Stimulated activated CD4-positive, alpha-beta T cell treated with anti-CD3 and anti-CD28 coated beads, Interleukin-1b, Interleukin-23, amount 100 ng/mL, for 48 hours (primary cell): ENCODE measurements around the gene CACNA1F.

Experiments used
- DNase-seq: peaks from one replicate; pipeline ENCODE4 v3.0.0-alpha.2; 2020

Gene CACNA1F

GRCh38 chrX:49226946-49227345 lies 6.2 kb downstream of the CACNA1F start:
- no peak for DNase-seq

DNA sequence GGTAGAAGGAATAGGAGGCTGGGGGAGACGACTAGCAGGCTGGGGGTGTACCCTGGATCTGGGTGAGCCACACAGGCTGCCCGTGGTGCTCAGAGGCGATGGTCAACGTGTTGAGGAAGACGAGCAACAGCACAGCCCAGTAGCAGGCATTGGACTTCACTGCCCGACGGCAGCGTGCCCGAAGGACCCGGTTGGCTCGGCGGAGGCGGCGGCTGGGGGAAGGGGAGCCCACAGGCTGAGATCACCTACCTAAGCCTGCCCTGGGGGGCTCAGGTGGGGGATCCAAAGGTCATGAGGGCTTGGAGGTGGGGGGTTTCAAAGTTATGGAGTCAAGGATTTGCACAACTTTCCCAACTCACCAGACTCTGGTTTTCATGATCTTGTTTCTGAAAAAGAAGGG lies 7.3 kb downstream of the CACNA1F start:
- DNase-seq, result no peak

- no peak for DNase-seq
These were observed 11.3 kb downstream of the CACNA1F start for GRCh38 chrX:49221868-49222267.

GRCh38 chrX:49220100-49220499 lies 13.0 kb downstream of the CACNA1F start:
- no peak for DNase-seq

DNA sequence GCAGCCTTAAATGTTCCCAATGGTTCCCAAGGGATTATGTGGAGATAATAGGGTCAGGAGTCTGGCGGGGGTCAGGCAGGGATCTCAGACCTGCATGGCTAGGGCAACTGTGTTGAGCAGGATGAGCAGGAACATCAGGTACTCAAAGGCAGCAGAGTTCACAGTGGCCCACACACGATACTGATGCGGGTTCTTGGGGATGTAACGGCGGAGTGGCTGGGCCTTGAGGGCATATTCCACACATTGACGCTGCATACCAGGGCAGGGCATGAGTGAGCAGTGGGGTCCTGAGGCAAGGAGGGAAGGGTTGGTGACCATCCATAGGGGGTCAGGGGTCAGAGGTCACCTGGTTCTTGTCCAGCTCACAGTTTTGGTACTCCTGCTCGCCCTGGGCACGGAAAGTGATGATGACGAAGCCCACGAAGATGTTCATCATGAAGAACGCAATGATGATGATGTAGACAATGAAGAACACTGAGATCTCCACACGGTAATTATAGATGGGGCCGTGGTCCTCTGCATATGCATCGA lies 18.1 kb downstream of the CACNA1F start:
- no peak for DNase-seq

DNA sequence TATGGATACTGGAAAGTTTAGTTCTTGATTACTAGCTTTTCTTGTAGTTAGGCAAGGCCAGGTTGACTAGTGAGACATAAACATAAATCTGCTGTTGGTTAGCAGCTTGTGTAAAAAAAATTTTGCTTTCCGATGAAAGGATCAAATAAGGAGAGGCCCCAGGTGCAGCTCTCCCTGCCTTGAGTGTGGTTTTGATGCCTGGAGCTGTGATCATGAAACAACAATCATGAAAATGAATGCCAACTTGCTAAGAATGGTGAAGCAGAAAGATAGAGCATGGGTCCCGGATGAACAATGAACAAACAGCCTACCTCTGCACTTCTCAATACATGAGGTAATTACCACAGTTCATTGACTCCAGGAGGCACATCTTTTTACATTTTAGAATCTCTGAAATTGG lies 18.7 kb downstream of the CACNA1F start:
- no peak for DNase-seq

GRCh38 chrX:49212861-49213260 lies 20.3 kb downstream of the CACNA1F start:
- no peak for DNase-seq

DNA sequence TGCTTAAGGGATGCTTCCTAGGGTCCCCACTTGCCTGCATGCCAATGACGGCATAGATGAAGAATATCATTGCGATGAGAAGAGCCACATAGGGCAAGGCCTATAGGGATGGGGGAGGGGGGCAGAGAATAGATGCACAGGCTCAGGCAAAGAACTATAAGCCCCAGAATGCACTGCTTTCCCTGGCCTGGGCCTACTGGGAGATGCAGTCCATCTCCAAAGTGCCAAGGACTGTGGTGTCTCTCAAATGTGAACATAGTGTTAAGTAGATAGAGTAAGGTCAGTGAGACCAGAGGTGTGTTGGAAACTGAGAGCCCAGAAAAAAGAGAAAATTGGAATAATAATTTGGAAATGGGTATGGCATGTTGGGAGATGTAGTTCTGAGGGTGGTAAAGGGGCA lies 20.9 kb downstream of the CACNA1F start:
- no peak for DNase-seq

DNA sequence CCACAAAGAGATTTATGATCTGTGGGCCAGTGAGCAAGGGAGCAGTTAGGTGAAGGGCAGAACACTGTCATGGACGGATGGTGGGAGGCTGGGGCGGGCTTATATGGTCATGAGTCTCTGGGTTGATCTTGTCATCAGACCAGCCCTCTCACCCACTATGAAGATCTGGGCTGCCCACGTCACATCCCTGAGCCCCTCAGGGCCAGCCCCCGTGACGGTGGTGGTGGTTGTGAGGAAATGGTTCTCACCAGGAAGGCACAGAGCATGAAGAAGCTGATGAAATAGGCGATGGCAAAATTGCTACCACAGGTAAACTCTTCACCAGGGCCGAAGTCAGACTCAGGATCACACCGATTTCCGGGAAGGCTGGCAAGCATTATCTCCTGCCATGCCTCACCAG lies 22.1 kb downstream of the CACNA1F start:
- no peak for DNase-seq

GRCh38 chrX:49210406-49210805 lies 22.7 kb downstream of the CACNA1F start:
- no peak for DNase-seq

GRCh38 chrX:49209434-49210251 lies 23.5 kb downstream of the CACNA1F start:
- no peak for DNase-seq

- no peak for DNase-seq
These were observed 24.7 kb downstream of the CACNA1F start for GRCh38 chrX:49208399-49208798.

- DNase-seq, result no peak
These were observed 26.6 kb downstream of the CACNA1F start for GRCh38 chrX:49206543-49206942.

DNA sequence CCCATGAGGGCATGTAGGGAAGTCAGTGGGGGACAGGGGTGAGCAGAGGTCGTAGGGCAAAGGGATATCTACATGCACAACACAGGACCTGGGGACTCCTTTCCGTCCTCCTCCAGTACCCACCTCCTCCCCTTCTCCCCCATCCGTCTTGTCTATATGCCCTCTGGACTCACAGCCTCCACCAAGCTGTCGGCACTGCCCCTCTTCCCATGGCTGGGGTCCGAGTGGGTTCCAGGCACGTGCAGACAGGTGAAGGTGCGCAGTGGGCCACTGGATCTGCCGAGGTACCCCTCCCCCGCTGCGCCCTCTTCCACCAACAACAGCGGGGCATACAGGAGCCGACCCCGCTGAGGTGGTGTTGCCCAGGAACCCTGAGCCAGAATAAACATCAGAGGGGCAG lies 27.7 kb downstream of the CACNA1F start:
- DNase-seq, result no peak

- no peak for DNase-seq
These were observed 28.4 kb downstream of the CACNA1F start for GRCh38 chrX:49204709-49205108.

DNA sequence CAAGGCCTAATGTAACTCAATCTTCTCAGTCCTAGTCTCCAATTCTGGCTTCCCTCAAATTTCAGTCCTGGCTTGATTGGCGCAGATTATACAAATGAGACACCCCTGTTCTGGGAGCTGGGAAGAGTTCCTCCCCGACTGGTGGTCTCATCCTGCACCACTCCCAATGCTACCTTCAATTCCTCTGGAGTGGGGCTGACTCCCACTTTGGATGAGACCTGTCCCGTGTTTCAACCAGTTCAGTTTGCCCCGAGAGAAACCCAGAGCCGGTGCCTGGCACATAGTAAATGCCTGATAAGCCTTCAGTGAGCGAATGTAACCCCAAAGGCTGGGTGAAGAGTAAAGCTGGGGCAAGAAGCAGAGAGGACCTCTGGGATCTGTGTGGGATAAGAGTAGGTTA lies 29.1 kb downstream of the CACNA1F start:
- no peak for DNase-seq

DNA sequence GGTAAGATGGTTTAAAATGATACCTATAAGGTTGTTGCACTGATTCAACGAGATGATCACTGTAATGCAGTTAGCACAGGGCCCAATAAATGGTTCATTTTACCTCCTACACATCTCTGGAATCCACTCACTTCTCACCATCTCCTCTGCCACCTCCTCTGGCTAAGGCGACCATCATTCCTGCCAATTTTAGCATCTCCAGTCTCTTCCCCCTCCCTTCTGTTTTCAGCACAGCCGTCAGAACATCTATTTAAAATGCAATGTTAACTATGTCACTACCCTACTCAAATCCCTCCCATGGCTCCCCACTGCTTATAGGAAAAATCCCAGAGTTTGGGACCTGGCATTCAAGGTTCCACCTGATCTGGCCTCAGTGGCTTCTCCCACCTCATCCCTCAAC lies 29.6 kb downstream of the CACNA1F start:
- no peak for DNase-seq

DNA sequence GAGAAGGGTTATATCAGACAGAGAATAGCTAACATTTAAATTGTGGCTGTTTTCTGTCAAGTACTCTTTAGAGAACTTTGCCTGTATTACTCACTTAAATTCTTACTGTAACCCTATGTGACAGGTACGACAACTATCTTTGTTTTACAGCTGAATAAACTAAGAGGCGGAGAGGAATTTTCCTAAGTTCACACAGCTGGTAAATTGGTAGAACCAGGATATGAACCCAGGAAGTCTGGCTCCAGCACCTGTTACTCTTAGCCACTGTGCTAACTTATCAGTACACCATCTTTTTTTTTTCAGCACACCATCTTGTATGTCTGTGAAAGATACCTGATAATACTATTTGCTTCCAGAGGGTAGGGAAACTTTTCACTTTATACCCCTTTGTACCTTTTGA lies 31.1 kb downstream of the CACNA1F start:
- no peak for DNase-seq

DNA sequence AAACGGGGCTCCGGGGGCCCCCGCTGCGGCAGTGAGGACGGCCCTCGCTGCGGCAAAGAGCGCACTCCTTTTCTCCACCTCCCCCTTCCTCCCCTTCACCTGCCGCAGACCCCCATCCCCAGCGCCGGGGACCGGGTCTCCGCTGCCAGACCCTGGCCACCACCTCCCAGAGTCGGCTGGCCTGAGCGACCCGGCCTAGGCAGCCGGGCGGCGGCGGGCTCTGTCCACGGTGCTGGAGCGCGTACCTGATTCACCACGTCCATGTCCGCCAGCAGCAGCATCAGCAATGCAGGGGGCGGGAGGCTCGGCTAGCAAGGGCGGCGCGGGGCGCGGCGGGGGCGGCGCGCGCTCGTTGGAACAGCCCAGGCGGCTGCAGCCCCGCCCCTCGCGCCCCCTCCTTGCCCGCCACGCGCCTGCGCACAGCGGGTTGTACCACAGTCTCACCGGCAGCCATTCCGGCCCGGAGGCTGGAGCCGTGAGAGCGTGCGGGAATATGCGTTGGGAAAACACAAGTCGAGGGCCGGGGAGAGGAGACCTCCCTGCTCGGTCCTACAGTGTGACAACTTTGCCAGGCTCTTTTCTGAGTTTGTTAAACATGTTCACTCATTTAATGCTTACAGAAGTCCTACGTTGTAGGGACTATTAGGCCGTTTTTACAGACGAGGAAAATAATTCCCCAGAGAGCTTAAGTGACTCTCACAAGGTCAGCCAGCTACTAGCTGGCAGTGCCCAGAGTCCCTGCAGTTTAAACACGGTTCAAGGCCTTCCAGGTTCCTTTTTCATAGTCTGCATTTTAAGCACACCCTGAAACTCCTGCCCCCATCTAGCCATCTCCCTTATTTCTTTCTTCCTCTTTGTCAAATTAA lies 33.0 kb downstream of the CACNA1F start, which contains the start of gene SYP:
SYP (minus strand) TSS at position 288 of the 866 bp plus-strand sequence; CDS start at position 281, 7 bp downstream.
- DNase-seq, result peak; percentile 87

- no peak for DNase-seq
These were observed 33.9 kb downstream of the CACNA1F start for GRCh38 chrX:49199315-49199595.

DNA sequence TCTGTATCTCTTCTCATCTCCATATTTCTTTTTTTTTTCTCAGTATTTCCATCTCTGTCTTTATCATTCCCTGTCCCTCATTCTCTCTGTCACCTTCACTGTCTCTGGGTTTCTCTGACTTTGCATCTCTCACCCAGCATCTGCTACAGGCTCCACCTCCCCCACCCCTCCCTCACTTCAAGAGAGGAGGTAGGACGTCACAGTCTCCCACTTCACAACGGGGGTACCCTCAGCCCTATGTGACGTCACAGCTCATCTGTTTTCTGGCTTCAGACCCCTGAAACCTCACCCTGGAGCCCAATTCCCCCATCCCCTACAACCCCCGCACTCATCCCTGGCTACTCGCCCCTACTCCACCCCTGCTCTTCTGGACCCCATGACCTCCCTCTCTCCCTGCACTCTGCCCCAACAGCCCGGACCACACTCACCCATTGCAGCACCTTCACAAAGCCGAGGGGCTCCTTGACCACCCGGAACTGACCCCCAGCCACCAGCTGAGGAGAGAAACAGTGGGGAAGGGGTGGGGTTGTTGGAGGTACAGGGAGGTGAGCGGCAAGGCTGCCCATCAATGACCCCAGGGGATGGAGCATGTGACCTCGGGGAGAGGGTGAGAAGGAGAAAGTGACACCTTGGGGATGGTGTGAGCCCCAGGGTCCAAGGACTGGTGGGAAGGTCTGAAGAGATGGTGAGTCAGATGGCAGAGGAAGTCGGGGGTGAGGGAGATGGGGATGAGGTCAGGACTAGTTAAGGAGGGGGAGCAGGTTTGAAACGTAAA lies 34.4 kb downstream of the CACNA1F start:
- no peak for DNase-seq

- no peak for DNase-seq
These were observed 35.5 kb downstream of the CACNA1F start for GRCh38 chrX:49197543-49198087.

DNA sequence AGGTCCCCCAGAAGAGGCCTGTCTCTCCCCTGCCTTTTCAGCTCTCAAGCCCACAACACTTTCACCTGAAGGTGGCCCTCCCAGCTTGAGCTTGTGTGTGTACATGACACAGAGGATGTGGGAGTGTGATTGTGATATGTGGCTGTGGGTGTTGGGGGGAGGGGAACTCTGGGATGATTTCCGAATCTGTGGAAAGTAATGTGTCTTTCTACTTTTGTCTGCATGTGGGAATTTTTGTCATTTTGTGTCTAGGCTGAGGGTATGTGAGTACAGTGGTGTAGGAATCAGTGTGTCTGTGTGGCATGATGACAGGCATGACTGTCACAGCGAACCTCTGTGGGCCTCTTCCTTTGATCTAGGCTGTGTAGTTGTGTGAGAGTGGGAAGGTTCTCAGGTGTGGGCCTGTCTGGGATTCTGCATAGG lies 39.6 kb downstream of the CACNA1F start:
- peak; percentile 31 for DNase-seq
